H1 (cell line): ENCODE data around the gene DIP2C. TPM values are rescaled to one million over a fixed set of nuclear protein-coding genes. Genes with fewer than 3 reads are reported as not detected.

Experiments used
- CTCF ChIA-PET: fragments of 300-600 bp; sonication (Branson Sonifier 250); formaldehyde crosslinking; loops from one replicate; lab custom pipeline; 2021; ENCODE audit not compliant: partially characterized antibody; lab: Charles Lee
- POLR2A ChIA-PET: fragments of 300-600 bp; sonication (Branson Sonifier 250); formaldehyde crosslinking; loops from one replicate; lab custom pipeline; 2021; ENCODE audit warnings: inconsistent platforms; ENCODE audit not compliant: partially characterized antibody; lab: Charles Lee
- DNase-seq, 2 experiments: peaks; one replicate each; pipeline versions ENCODE4 v3.0.0 to v3.0.0-alpha.2; 2010 to 2022; ENCODE audit warnings: low spot score in 2 of 2, low read depth in 1 of 2, mixed read lengths in 1 of 2
- FAIRE-seq: peaks from 2 replicates; lab custom pipeline; 2011; peaks lifted over from hg19 to GRCh38; lab: Jason Lieb, UNC
- H2AFZ ChIP-seq: 2 replicates; pipeline ENCODE4 v1.8.1; 2012; ENCODE audit warnings: low read length, inconsistent platforms
- H2AK5ac ChIP-seq: 2 replicates; pipeline ENCODE4 v1.6.1; 2013; ENCODE audit warnings: low read depth, low read length
- H2BK120ac ChIP-seq: replicated peaks from 2 replicates; pipeline ENCODE3; 2013; ENCODE audit warnings: low read depth, low read length, inconsistent platforms
- H2BK12ac ChIP-seq: 2 replicates; pipeline ENCODE4 v1.6.1; 2013; ENCODE audit warnings: low read depth, low read length
- H2BK15ac ChIP-seq: 2 replicates; pipeline ENCODE4 v1.6.1; 2013; ENCODE audit warnings: low read length
- H2BK20ac ChIP-seq: 2 replicates; pipeline ENCODE4 v1.6.1; 2013; ENCODE audit warnings: low read length
- H2BK5ac ChIP-seq: 2 replicates; pipeline ENCODE4 v1.6.1; 2013; ENCODE audit warnings: low read depth, low read length
- H3K14ac ChIP-seq: 2 replicates; pipeline ENCODE4 v1.6.1; 2013; ENCODE audit warnings: inconsistent platforms; ENCODE audit not compliant: insufficient read length
- H3K18ac ChIP-seq: 2 replicates; pipeline ENCODE4 v1.6.1; 2013; ENCODE audit warnings: low read length; ENCODE audit errors: extremely low read depth
- H3K23ac ChIP-seq: 2 replicates; pipeline ENCODE4 v1.6.1; 2013; ENCODE audit warnings: inconsistent platforms; ENCODE audit not compliant: insufficient read length
- H3K23me2 ChIP-seq: 2 replicates; pipeline ENCODE4 v1.6.1; 2013; ENCODE audit warnings: low read depth, low read length
- H3K27ac ChIP-seq: 2 replicates; pipeline ENCODE4 v1.6.1; 2011; ENCODE audit warnings: low read depth, low read length, inconsistent platforms
- H3K27me3 ChIP-seq, 4 experiments: replicated peaks in 1 of 4; 1 replicate in 1 of 4; 2 replicates in 3 of 4; pipeline versions ENCODE4 v1.6.1 to v1.8.1; 2011 to 2013; ENCODE audit warnings: low read length in 3 of 4, mild to moderate bottlenecking in 3 of 4, inconsistent platforms in 2 of 4, mixed read lengths in 2 of 4, moderate library complexity in 1 of 4; ENCODE audit not compliant: control insufficient read depth in 3 of 4, insufficient read depth in 3 of 4; ENCODE audit errors: extremely low read depth in 1 of 4
- H3K36me3 ChIP-seq, 4 experiments: 2 replicates each; pipeline versions ENCODE4 v1.6.1 to v1.8.1; 2011 to 2013; ENCODE audit warnings: mild to moderate bottlenecking in 4 of 4, low read length in 3 of 4, moderate library complexity in 2 of 4, control low read depth in 1 of 4, inconsistent platforms in 1 of 4; ENCODE audit not compliant: insufficient read depth in 4 of 4, control insufficient read depth in 2 of 4
- H3K4ac ChIP-seq: replicated peaks from 2 replicates; pipeline ENCODE3; 2013; ENCODE audit warnings: low read length, low read depth, mixed read lengths, inconsistent platforms; ENCODE audit not compliant: insufficient read length
- H3K4me1 ChIP-seq, 4 experiments: replicated peaks in 1 of 4; 1 replicate in 1 of 4; 2 replicates in 3 of 4; pipeline versions ENCODE4 v1.6.1 to v1.8.1; 2011 to 2013; ENCODE audit warnings: low read length in 3 of 4, inconsistent platforms in 2 of 4, mixed read lengths in 1 of 4; ENCODE audit not compliant: insufficient read depth in 4 of 4, control insufficient read depth in 3 of 4
- H3K4me2 ChIP-seq, 2 experiments: 2 replicates each; pipeline versions ENCODE4 v1.6.1 to v1.8.1; 2011 to 2013; ENCODE audit warnings: low read depth in 2 of 2, low read length in 2 of 2, control low read depth in 1 of 2, inconsistent platforms in 1 of 2, mild to moderate bottlenecking in 1 of 2; ENCODE audit not compliant: insufficient read depth in 1 of 2
- H3K4me3 ChIP-seq, 4 experiments: fragments of 200-600, 300-600 bp in 1 of 4; sonication (generic), shearing (Covaris generic), sonication (Bioruptor Twin) in 1 of 4; 2 replicates each; pipeline versions ENCODE4 v1.5.1 to v1.8.1; 2011 to 2016; ENCODE audit warnings: low read length in 4 of 4, low read depth in 3 of 4, control low read depth in 2 of 4, inconsistent platforms in 2 of 4, mild to moderate bottlenecking in 2 of 4, mixed read lengths in 1 of 4, moderate library complexity in 1 of 4; ENCODE audit not compliant: insufficient read depth in 2 of 4; ENCODE audit errors: extremely low read depth in 1 of 4
- H3K56ac ChIP-seq: replicated peaks from 2 replicates; pipeline ENCODE3; 2013; ENCODE audit warnings: low read depth, mild to moderate bottlenecking, mixed read lengths, low read length, inconsistent platforms; ENCODE audit not compliant: insufficient read length
- H3K79me1 ChIP-seq: 2 replicates; pipeline ENCODE4 v1.6.1; 2013; ENCODE audit warnings: low read depth, low read length, control low read depth
- H3K79me2 ChIP-seq, 2 experiments: 2 replicates each; pipeline versions ENCODE4 v1.6.1 to v1.8.1; 2012 to 2013; ENCODE audit warnings: low read length in 2 of 2, mild to moderate bottlenecking in 2 of 2, inconsistent platforms in 1 of 2; ENCODE audit not compliant: insufficient read depth in 2 of 2, control insufficient read depth in 1 of 2
- H3K9ac ChIP-seq, 4 experiments: replicated peaks in 1 of 4; 1 replicate in 1 of 4; 2 replicates in 3 of 4; pipeline versions ENCODE4 v1.6.1 to v1.8.1; 2011 to 2013; ENCODE audit warnings: low read depth in 3 of 4, low read length in 3 of 4, control low read depth in 2 of 4, mild to moderate bottlenecking in 2 of 4, moderate library complexity in 2 of 4, inconsistent platforms in 1 of 4; ENCODE audit errors: extremely low read depth in 1 of 4
- H3K9me3 ChIP-seq, 2 experiments: 2 replicates each; pipeline versions ENCODE4 v1.6.1 to v1.8.1; 2012 to 2013; ENCODE audit warnings: mild to moderate bottlenecking in 2 of 2, moderate library complexity in 2 of 2, control low read depth in 1 of 2, inconsistent platforms in 1 of 2, low read depth in 1 of 2, low read length in 1 of 2, mixed read lengths in 1 of 2; ENCODE audit not compliant: insufficient read depth in 2 of 2
- H4K20me1 ChIP-seq, 2 experiments: replicated peaks in 1 of 2; 2 replicates each; pipeline versions ENCODE3 to v1.8.1; 2011 to 2013; ENCODE audit warnings: inconsistent platforms in 2 of 2, low read length in 2 of 2, mild to moderate bottlenecking in 1 of 2; ENCODE audit not compliant: insufficient read depth in 2 of 2, control insufficient read depth in 1 of 2
- H4K5ac ChIP-seq: 2 replicates; pipeline ENCODE4 v1.6.1; 2013; ENCODE audit warnings: low read length, low read depth, mixed read lengths, inconsistent platforms; ENCODE audit not compliant: insufficient read length
- H4K8ac ChIP-seq: 2 replicates; pipeline ENCODE4 v1.8.0; 2013; ENCODE audit warnings: mild to moderate bottlenecking, moderate library complexity, low read length, inconsistent platforms; ENCODE audit not compliant: insufficient read depth; ENCODE audit errors: extremely low read depth
- H4K91ac ChIP-seq: replicated peaks from 2 replicates; pipeline ENCODE3; 2013; ENCODE audit warnings: low read length, mixed read lengths, inconsistent platforms; ENCODE audit not compliant: insufficient read length
- BACH1 ChIP-seq: IDR thresholded peaks from 2 replicates; pipeline ENCODE4 v1.6.1; 2012; ENCODE audit warnings: low read length, improper control_type of control experiment
- BCL11A ChIP-seq, 2 experiments: IDR thresholded peaks; one replicate each; pipeline ENCODE4 v1.6.1; 2011; ENCODE audit warnings: low read depth in 2 of 2, low read length in 2 of 2, mild to moderate bottlenecking in 2 of 2
- CBX5 ChIP-seq: fragments of 300-800, 300-1000 bp; sonication (generic); IDR thresholded peaks from 2 replicates; pipeline ENCODE4 v1.7.1; 2016; ENCODE audit warnings: antibody characterized with exemption, low read length, low read depth
- CREB1 ChIP-seq: IDR thresholded peaks from 2 replicates; pipeline ENCODE4 v1.6.1; 2012; ENCODE audit warnings: inconsistent platforms
- POLR2AphosphoS5 ChIP-seq: IDR thresholded peaks from 2 replicates; pipeline ENCODE4 v1.6.1; 2011; ENCODE audit warnings: low read depth, low read length
- RFX5 ChIP-seq: IDR thresholded peaks from 2 replicates; pipeline ENCODE4 v1.6.1; 2011; ENCODE audit warnings: low read depth, low read length, improper control_type of control experiment, borderline replicate concordance
- SIRT6 ChIP-seq: IDR thresholded peaks from one replicate; pipeline ENCODE4 v1.7.1; 2012; ENCODE audit warnings: low read length, inconsistent platforms
- SP2 ChIP-seq: IDR thresholded peaks from 2 replicates; pipeline ENCODE4 v1.6.1; 2012; ENCODE audit warnings: mild to moderate bottlenecking, low read length, inconsistent platforms
- TBP ChIP-seq: IDR thresholded peaks from 2 replicates; pipeline ENCODE4 v1.6.1; 2011; ENCODE audit warnings: low read depth, low read length, improper control_type of control experiment
- USF2 ChIP-seq: IDR thresholded peaks from 2 replicates; pipeline ENCODE4 v1.6.1; 2011; ENCODE audit warnings: low read length, improper control_type of control experiment
- WGBS, 2 experiments: shearing (Covaris generic) in 1 of 2; methylation state at CpG; one replicate each; pipeline versions ENCODE4 v1.1.6 to v1.1.7; 2013 to 2015; ENCODE audit warnings: low lambda C conversion rate in 2 of 2, mixed read lengths in 2 of 2, inconsistent platforms in 1 of 2, low coverage in 1 of 2, missing lambda C conversion rate in 1 of 2; ENCODE audit not compliant: insufficient replicate concordance in 2 of 2, insufficient coverage in 1 of 2, insufficient read length in 1 of 2; ENCODE audit errors: extremely low coverage in 1 of 2, missing lambda C conversion rate in 1 of 2; 5-methylcytosine and 5-hydroxymethylcytosine counted together
- polyA plus RNA-seq, 7 experiments: library from polyadenylated mRNA; depleted of rRNA in 3 of 7; stranded (reverse) in 5 of 7; unstranded in 2 of 7; fragments of >200 nt in 5 of 7; fragments of 200-250 nt in 2 of 7; gene quantifications; 1 replicate in 5 of 7; 2 replicates in 1 of 7; 4 replicates in 1 of 7; pipeline versions ENCODE4 v1.2.1 to v1.2.3, GENCODE V29; 2011 to 2013; ENCODE audit warnings: missing spikeins in 2 of 7, mixed read lengths in 2 of 7
- total RNA-seq: library from RNA; stranded (reverse); fragmentation: NEBNext Ultra II Directional; extraction: Animal tissue kit (Norgen Biotek cat#: 25700); gene quantifications from 2 replicates; pipeline ENCODE4 v1.2.1, GENCODE V29; 2021

DIP2C gene
- total and polyA plus RNA-seq, 2 of the 8 experiments (the other 6 are each of a cell fraction or from before 2014, with no cell fraction given): 3.8 to 9.3 TPM

GRCh38 chr10:606762-607544 lies 82.5 kb downstream of the DIP2C start:
- Histone ChIP-seq H4K20me1 (peaks cover 4 to 7% of the 10 kb centered on the region in 2 experiments), H2BK5ac (peak overlapping the region; percentile 73; the same call in 1 of the 2 replicates), H3K14ac (no peak overlapping the region), H2BK20ac (no peak overlapping the region), H3K36me3 (no peaks in the 10 kb centered on the region), H3K4me2 (no peak overlapping the region), H3K23me2 (no peaks in the 10 kb centered on the region; the same call in 1 of the 2 replicates), H3K18ac (no peak overlapping the region), H3K9me3 (no peaks in the 10 kb centered on the region), H4K91ac (no peak overlapping the region), H3K79me2 (peaks cover 0 to 15% of the 10 kb centered on the region in 2 experiments; a peak in 2 of 4 replicates), H3K4ac (no peak overlapping the region), H3K9ac (no peak overlapping the region), H2BK12ac (no peak overlapping the region), H3K23ac (no peak overlapping the region), H2BK15ac (no peak overlapping the region), H2BK120ac (no peak overlapping the region), H3K4me1 (peaks cover 3 to 11% (median 7%) of the 10 kb centered on the region in 4 experiments; a peak in 5 of 7 replicates), H3K27me3 (no peaks in the 10 kb centered on the region), H3K56ac (no peak overlapping the region), H2AK5ac (0 out of 2 replicates have a peak overlapping the region, but pooled peaks have one; percentile 14), H3K79me1 (peaks cover 3% of the 10 kb centered on the region), H2AFZ (no peak overlapping the region), H3K27ac (no peak overlapping the region), H4K8ac (no peak overlapping the region; the same call in 1 of the 2 replicates), H3K4me3 (no peak overlapping the region), H4K5ac (no peak overlapping the region)
- no peak for FAIRE-seq
- DNase-seq: no peak
- ChIA-PET CTCF (interaction anchor here (0.6 kb wide), 1 partner anchor 14 kb away, joined by 3 read pairs; no protein-coding TSS in a partner anchor), POLR2A (no interaction called here)
- WGBS, 2 experiments: 94% methylated on average over 28 of the region's 28 CpGs; no CpG with 5 or more reads in 1 of the 2 experiments
- TF ChIP-seq SIRT6 (no peak), CBX5 (no peak), SP2 (no peak), TBP (no peak), POLR2AphosphoS5 (no peak), BACH1 (no peak), CREB1 (no peak), BCL11A (IDR thresholded peaks at IDR 0.05; ENCODE audit: low read depth in 2 of 2, low read length in 2 of 2) (no peak), USF2 (no peak), RFX5 (no peak)
